ENCODE measurements around the gene TTLL7. TPM values are rescaled to one million over a fixed set of nuclear protein-coding genes. Genes with fewer than 3 reads are reported as not detected.
A peak's percentile ranks its signal among the peaks of the same experiment; 100 is the strongest.

The TTLL7 gene
- total and polyA plus RNA-seq, 9 of the 15 experiments (the other 6 are each of a cell fraction or from before 2014, with no cell fraction given) = 0.63 to 2.6 (median 1.7) TPM

- TF ChIP-seq FOXM1 (IDR thresholded peaks at IDR 0.05; ENCODE audit: low read depth) = no peak
- TF ChIP-seq FOXM1 (CRISPR knock-in tag; IDR thresholded peaks at IDR 0.05; ENCODE audit: low read depth) = no peak
- TF ChIP-seq, protein P1, sequence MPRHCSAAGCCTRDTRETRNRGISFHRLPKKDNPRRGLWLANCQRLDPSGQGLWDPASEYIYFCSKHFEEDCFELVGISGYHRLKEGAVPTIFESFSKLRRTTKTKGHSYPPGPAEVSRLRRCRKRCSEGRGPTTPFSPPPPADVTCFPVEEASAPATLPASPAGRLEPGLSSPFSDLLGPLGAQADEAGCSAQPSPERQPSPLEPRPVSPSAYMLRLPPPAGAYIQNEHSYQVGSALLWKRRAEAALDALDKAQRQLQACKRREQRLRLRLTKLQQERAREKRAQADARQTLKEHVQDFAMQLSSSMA (CRISPR knock-in tag; IDR thresholded peaks at IDR 0.05) = no peak
- no peak for TF ChIP-seq HSF4 (CRISPR knock-in tag; IDR thresholded peaks at IDR 0.05; ENCODE audit: borderline replicate concordance)
- TF ChIP-seq RBM22 (IDR thresholded peaks at IDR 0.05; ENCODE audit: low read depth, low read length, poor library complexity, severe bottlenecking) = no peak
- TF ChIP-seq TEAD4 (IDR thresholded peaks at IDR 0.05; ENCODE audit: low read length) = no peak
- no peak for TF ChIP-seq TEAD4 (CRISPR knock-in tag; IDR thresholded peaks at IDR 0.05; ENCODE audit: borderline replicate concordance)
- TF ChIP-seq, protein P2, sequence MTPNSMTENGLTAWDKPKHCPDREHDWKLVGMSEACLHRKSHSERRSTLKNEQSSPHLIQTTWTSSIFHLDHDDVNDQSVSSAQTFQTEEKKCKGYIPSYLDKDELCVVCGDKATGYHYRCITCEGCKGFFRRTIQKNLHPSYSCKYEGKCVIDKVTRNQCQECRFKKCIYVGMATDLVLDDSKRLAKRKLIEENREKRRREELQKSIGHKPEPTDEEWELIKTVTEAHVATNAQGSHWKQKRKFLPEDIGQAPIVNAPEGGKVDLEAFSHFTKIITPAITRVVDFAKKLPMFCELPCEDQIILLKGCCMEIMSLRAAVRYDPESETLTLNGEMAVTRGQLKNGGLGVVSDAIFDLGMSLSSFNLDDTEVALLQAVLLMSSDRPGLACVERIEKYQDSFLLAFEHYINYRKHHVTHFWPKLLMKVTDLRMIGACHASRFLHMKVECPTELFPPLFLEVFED (CRISPR knock-in tag; conservative IDR thresholded peaks at IDR 0.05) = no peak
Measured at GRCh38 chr1:83960669-83961277, 38.2 kb downstream of the TTLL7 start (continued).

DNA sequence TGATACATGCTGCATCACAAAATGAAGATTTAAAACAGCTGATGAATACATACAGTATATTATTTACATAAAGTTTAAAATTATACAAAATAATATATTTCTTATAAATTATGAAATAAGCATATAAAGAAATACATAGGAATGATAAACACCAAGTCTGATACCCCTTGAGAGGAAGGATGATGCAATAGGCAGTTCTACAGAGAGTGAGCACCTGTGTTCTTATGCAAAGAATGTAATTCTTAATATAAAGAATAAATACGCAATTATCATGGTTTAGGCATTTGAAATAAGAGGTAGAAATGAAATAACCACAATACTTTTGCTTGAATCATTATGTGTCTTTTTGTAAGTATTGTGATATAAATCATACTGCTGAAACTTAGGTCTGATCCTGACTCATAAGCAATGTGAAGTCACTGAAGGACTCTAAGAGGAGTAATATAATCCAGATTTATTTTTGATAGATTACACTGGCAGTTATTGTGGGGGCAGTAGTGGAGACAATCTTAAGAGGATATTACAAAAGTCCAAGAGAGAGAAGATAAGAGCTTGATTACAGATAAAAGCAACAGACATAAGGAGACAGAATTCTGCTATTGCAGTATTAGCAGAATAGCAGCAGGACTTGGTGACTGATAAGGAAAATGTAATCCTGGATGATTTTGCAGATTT is 39.0 kb downstream of the TTLL7 start:
- intact Hi-C loops (cut with micrococcal nuclease) (no loop called here), in situ Hi-C loops (cut with MboI) (no loop called here)
- 47% methylated on average over 1 of the region's 1 CpG for WGBS (ENCODE audit: insufficient coverage, low coverage, missing lambda C conversion rate)
- Histone ChIP-seq H4K20me1 (replicated peaks; ENCODE audit: control insufficient read depth, insufficient read depth, low read length) (no peaks in the 10 kb centered on the region), H3K27me3 (ENCODE audit: control insufficient read depth in 2 of 2, insufficient read depth in 2 of 2, low read length in 2 of 2) (no peaks in the 10 kb centered on the region), H3K4me1 (replicated peaks in 1 of 2; ENCODE audit: control insufficient read depth in 2 of 2, insufficient read depth in 2 of 2, low read length in 2 of 2) (no peaks in the 10 kb centered on the region), H3K9me3 (replicated peaks; ENCODE audit: control insufficient read depth, insufficient read depth, low read depth, low read length) (no peaks in the 10 kb centered on the region), H2AFZ (ENCODE audit: low read depth, low read length) (no peak overlapping the region), H3K79me2 (ENCODE audit: control insufficient read depth, insufficient read depth, low read length) (no peaks in the 10 kb centered on the region), H3K4me2 (ENCODE audit: insufficient read depth, low read length) (no peak overlapping the region), H3K36me3 (ENCODE audit: control insufficient read depth, insufficient read depth, low read length) (no peaks in the 10 kb centered on the region), H3K9me1 (ENCODE audit: control insufficient read depth, insufficient read depth, low read length) (no peaks in the 10 kb centered on the region), H3K4me3 (no peak overlapping the region), H3K9ac (ENCODE audit: insufficient read depth in 1 of 2, low read depth in 2 of 2, low read length in 2 of 2) (no peak overlapping the region), H3K27ac (ENCODE audit: extremely low read depth, low read depth, low read length) (no peak overlapping the region)
- CTCF ChIA-PET (ENCODE audit: low intra/inter-chr PET ratio) = no interaction called here
- POLR2A ChIA-PET = interaction anchor here (0.6 kb wide), 1 partner anchor 137 kb away, joined by 3 read pairs; no protein-coding TSS in a partner anchor
- BruUV-seq (replicated peaks) = no TSS peak
- FAIRE-seq = no peak
- ATAC-seq = no peak
- no peak for DNase-seq (ENCODE audit: extremely low read depth in 1 of 4, low spot score in 3 of 4)
- TF ChIP-seq, protein P3, sequence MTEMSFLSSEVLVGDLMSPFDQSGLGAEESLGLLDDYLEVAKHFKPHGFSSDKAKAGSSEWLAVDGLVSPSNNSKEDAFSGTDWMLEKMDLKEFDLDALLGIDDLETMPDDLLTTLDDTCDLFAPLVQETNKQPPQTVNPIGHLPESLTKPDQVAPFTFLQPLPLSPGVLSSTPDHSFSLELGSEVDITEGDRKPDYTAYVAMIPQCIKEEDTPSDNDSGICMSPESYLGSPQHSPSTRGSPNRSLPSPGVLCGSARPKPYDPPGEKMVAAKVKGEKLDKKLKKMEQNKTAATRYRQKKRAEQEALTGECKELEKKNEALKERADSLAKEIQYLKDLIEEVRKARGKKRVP (CRISPR knock-in tag; IDR thresholded peaks at IDR 0.05) = peak; percentile 63; the same call in 1 of the 2 replicates
- TF ChIP-seq CEBPG (CRISPR knock-in tag; IDR thresholded peaks at IDR 0.05) (no peak), CEBPG (tag; conservative IDR thresholded peaks at IDR 0.05 in 1 of 2, IDR thresholded peaks at IDR 0.05 in 1 of 2) (peak; percentile 84 to 96), FOSL1 (tag; conservative IDR thresholded peaks at IDR 0.05) (peak; percentile 30; the same call in 1 of the 2 replicates), EP300 (IDR thresholded peaks at IDR 0.05; ENCODE audit: low read length) (no peak), CBFA2T3 (IDR thresholded peaks at IDR 0.05) (0 out of 2 replicates have a peak, but pooled peaks have one; percentile 7), TAL1 (IDR thresholded peaks at IDR 0.05) (peak; percentile 8; the same call in 1 of the 2 replicates), ZSCAN32 (CRISPR knock-in tag; IDR thresholded peaks at IDR 0.05) (0 out of 2 replicates have a peak, but pooled peaks have one; percentile 33)
- TF ChIP-seq, protein P4, sequence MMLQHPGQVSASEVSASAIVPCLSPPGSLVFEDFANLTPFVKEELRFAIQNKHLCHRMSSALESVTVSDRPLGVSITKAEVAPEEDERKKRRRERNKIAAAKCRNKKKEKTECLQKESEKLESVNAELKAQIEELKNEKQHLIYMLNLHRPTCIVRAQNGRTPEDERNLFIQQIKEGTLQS (IDR thresholded peaks at IDR 0.05) = peak; percentile 76
- TF ChIP-seq, protein P4 (CRISPR knock-in tag; conservative IDR thresholded peaks at IDR 0.05) = no peak
